ENCODE measurements around the gene AKR1C8.

DNA sequence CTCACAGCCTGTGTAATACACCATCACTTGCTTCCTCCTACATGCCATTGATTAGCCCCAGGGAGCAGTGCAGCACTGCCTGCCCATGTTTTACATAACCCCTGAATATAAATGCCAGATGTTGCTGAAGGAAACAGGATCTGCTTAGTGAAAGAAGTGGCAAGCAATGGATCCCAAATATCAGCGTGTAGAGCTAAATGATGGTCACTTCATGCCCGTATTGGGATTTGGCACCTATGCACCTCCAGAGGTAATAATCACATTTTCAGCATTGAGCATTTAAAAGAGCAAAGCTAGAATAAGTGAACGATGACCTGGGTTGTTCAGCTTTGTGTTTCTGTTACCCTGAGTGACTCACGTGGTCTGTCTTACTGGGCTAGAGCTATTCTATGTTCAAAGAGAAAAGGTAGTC lies 11.8 kb upstream of the AKR1C8 start, which contains the start of gene AKR1C4:
- TF ChIP-seq, protein P1, sequence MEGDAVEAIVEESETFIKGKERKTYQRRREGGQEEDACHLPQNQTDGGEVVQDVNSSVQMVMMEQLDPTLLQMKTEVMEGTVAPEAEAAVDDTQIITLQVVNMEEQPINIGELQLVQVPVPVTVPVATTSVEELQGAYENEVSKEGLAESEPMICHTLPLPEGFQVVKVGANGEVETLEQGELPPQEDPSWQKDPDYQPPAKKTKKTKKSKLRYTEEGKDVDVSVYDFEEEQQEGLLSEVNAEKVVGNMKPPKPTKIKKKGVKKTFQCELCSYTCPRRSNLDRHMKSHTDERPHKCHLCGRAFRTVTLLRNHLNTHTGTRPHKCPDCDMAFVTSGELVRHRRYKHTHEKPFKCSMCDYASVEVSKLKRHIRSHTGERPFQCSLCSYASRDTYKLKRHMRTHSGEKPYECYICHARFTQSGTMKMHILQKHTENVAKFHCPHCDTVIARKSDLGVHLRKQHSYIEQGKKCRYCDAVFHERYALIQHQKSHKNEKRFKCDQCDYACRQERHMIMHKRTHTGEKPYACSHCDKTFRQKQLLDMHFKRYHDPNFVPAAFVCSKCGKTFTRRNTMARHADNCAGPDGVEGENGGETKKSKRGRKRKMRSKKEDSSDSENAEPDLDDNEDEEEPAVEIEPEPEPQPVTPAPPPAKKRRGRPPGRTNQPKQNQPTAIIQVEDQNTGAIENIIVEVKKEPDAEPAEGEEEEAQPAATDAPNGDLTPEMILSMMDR (IDR thresholded peaks at IDR 0.05): no peak
- no peak for TF ChIP-seq POLR2A (IDR thresholded peaks at IDR 0.05)
